NCI-H1105 treated with DMSO at 0.1 percent for 48 hours (cell line): Measurements from ENCODE around the gene GPATCH2L.

Source experiments
- DNase-seq: peaks from one replicate; lab custom pipeline; 2025; lab: John Stamatoyannopoulos, UW

The GPATCH2L gene

DNA sequence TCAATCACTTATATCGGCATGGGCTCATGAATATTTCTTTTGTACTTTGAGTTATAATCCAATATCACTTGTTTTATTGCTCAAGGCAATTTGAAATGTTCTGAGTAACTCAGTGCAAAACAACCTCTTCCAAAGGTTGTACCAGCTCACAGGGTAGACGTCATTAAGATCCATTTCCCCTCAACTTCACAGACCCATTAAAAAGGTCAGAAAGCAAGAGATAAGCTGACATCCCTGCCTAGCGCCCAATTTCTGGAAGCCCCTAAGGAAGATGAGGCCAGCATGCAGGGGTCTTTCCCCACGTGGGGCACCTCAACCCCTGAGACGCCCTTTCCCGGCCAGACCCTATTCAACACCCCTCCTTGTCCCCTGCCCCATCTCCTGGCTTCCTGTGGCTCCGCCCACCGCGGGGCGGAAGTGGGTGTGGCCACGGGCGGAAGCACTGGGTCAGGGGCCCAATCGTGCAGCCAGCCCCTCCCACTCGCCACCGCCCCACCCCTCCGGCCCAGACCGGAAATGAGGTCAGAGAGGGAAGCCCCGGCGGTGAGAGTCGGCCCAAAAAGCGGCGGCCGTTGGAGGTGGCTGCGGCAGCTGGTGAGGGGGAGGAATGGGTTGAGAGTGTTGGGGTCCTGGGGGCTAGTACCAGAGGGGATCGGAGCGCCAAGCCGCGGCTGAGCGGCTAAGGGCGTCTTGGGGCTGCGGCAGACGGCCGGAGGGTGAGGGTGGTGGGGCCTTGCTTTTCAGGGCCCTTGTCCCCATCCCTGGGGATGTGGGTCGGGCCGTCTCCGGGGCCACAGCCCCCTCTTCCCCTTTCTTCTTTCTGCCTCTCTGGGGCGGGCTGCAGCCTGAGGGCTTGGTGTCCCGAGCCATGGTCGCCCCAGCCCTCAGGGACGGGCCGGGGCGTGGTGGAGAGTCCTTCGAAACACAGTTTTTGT lies at the start of gene GPATCH2L:
GPATCH2L (plus strand) TSS at position 525 of the 935 bp plus-strand sequence. CDS start 2,442 bp downstream, outside the sequence.
- DNase-seq = peak; percentile 89

- DNase-seq = no peak
Observed at GRCh38 chr14:76104802-76105355, 46.8 kb upstream of the GPATCH2L start.

DNA sequence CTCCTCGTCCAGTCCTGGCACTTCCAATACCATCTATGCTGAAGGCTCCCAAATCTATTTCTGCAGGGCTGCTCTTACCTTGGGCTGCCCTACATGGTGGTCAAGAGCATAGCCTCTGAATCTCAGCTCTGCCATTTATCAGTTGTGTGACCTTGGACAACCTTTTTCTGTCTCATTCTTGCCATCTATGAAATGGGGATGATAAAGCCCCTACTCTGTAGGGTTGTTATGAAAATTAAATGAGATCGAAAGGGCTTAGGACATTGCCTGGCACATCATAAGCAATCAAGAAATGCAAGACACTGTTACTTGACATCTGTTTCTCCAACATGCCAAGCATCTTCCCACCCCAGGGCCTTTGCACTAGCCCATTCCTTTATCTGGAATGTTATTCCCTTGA lies 45.5 kb upstream of the GPATCH2L start:
- no peak for DNase-seq

GRCh38 chr14:76109087-76109880 lies 42.4 kb upstream of the GPATCH2L start:
- no peak for DNase-seq

- no peak for DNase-seq
Observed at GRCh38 chr14:76112889-76113624, 38.7 kb upstream of the GPATCH2L start.

GRCh38 chr14:76113691-76114090 lies 38.0 kb upstream of the GPATCH2L start:
- no peak for DNase-seq

DNA sequence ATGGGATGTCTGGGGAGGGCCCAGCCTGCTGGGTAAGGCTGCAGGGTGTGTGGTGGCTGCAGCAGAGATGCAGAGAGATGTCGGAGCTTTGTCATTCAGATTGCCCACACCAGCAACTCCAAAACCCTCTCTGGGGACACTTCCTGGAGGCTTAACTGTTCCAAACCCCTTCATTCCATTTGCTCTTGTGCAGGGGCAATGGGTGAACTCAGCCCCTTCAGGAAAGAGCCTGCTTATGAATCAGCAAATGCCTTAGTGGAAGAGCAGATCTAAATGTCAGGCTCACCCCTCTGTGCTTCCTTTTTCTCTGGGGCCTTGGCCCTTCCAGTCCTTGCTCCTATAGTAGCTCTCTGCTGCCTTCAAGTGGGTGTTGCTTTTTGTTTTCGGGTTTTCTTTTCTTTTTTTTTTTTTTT lies 36.7 kb upstream of the GPATCH2L start:
- no peak for DNase-seq

GRCh38 chr14:76117789-76118484 lies 33.8 kb upstream of the GPATCH2L start:
- peak; percentile 93 for DNase-seq

- no peak for DNase-seq
Observed at GRCh38 chr14:76118594-76118993, 33.1 kb upstream of the GPATCH2L start.

GRCh38 chr14:76121089-76121748 lies 30.5 kb upstream of the GPATCH2L start:
- no peak for DNase-seq

DNA sequence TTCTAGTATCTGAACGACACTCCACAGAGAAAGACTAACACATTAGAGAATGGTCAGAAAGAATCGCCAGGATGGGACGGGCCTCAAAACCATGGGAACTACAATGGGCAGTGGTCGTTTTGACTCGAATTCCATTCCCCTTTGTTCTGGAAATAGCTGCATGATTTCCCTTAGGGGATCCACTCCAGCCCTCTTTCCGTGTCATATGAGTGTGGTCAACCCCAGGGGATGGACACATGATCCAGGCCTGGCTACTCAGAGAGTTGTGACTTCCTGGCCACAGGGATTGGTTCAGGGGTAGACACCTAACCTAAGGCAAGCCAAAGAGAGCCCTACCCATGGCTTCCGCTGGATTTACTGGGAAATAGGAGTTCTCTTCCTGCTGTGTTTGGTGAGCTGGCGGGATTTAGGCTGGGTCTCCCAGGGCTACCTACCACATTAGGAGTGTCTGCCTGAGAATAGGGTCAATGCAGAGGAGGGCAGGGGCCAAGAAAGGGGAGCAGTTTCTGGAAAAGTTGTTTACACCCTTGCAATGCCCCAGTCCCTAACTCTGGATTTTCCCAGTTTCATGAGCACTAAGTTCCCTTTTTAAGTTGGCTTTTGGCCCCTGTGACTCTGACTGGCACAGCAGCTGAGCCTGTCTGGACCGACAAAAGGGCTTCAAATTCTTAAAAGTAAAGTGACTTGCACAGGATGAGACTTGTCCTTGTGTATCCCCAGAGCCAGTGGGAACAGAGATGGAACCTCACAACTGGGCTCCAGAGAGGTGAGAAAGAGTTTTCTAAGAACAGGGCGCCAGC lies 28.1 kb upstream of the GPATCH2L start:
- no peak for DNase-seq

GRCh38 chr14:76125511-76125910 lies 26.2 kb upstream of the GPATCH2L start:
- no peak for DNase-seq

- DNase-seq = no peak
Observed at GRCh38 chr14:76126076-76126475, 25.6 kb upstream of the GPATCH2L start.

DNA sequence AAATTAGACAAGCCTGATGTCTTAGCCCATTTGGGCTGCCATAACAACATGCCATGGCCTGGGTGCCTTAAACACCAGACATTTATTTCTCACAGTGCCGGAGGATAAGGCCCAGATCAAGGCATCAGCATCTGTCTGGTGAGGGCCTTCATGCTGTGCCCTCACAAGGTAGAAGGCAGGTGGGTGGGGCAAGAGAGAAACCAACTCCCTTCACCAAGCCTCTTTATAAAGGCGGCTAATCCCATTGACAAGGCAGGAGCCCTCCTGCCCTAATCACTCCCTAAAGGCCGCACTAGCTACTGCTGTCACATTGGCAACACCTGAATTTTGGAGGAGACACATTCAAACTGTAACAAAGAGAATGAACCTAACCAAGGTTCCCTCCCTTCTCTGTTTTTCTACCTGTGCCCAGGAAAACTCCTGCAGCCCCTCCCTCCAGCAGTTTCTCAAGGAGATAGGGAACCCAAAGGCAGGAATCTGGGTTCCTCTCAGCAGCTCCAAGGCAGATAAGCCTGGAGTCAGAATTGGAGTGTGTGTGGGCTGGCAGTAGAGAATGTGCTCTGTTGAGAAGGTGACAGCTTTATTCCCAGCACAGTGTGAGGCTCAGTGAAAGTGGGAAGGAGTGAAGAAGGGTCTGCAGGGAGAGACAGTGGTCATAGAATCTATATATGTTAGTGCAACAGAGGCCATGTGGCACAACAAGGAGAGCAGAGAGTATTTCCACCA lies 21.7 kb upstream of the GPATCH2L start:
- DNase-seq = no peak

DNA sequence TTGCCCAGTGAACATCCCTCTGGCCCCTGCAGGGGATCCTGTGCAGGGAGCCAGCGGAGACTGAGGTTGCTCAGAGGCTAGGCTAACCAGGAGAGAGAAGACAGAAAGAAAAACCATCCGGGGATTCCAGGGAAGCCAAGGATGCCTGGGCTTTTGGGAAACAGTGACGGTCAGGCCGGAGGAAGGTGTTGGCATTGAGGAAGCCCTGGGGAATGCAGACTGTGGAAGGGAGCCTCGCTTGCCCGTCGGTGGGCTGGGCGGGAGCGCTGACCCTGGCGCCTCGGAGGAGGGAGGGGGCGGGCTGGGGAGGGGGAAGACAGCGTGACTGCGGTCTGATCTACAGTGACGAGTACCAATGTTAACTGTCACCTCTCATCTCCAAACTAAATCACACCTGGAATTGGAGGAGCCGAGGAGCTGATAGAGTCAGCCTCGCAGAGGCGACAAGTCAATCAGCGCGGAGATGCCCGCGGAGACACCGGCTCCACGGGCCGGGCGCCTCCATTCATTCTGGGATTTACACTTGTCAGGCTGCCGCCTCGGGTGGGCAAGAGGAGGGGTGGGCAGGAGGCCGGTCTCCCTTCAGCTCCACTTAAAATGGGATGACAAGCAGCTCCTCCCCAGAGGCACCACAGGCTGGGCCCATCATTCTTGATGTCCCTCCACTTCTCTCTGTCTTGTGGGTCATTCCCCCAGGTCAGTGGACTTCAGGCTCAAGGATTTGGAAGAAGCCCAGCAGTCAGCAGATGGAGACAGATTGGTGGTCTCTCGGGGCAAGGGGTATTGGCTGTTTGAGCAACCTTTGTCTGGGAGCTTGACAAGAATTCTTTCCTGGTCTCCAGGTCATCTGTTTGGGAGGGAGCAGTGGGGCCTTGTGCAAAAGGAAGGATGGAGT lies 20.4 kb upstream of the GPATCH2L start:
- no peak for DNase-seq

- no peak for DNase-seq
Observed at GRCh38 chr14:76133103-76133502, 18.6 kb upstream of the GPATCH2L start.

DNA sequence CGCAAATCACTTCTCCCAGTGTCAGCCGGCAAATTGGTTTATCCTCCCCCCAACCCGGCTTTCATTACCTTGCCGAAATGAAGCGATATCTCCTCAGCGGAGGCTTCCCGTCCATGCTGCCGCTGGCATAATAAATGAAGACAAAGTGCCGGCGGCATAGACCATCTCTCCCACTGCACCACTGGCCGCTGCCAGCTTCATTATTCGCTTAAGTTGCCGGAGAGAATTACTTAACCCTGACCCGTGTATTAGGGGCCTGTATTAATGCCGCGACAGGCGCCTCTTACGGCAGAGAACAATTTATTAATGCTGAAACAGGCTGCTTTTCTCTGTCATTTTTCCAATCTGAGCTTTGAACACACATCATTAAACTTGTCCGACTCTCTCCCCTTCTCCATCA lies 17.5 kb upstream of the GPATCH2L start:
- DNase-seq = no peak

DNA sequence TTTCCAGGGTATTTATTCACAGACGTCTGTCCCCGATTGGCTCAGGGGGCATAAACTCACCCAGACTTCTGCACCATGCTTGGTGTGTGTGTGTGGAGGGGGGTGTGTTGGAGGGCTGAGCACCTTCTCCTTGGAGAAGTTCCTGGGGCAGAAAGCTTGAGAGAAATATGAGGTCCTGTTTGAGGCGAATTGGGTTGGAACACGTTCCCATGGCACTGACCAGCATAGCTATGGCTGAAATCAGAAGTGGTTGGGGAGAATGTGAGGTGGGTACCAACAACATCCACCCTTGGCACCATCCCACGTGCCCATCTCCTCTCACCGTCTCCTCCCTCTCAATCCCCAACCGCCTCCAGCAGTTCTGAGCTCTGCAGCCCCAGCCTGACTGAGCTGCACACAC lies 16.0 kb upstream of the GPATCH2L start:
- no peak for DNase-seq
